Thyroid gland (tissue), 4 donors: ENCODE data around the gene FDXR. TPM values are rescaled to one million over a fixed set of nuclear protein-coding genes. Genes with fewer than 3 reads are reported as not detected.

Source experiments
- DNase-seq, 2 donors: peaks; one replicate each; pipeline ENCODE4 v3.0.0-alpha.2; 2019
- H3K27ac ChIP-seq, 3 donors: fragments of 200-600 bp; sonication (generic); 1 replicate in 2 of 3; 2 replicates in 1 of 3; pipeline ENCODE4 v1.5.1; 2016 to 2019; ENCODE audit warnings: mild to moderate bottlenecking in 1 of 3, moderate library complexity in 1 of 3
- H3K27me3 ChIP-seq: fragments of 200-600 bp; sonication (generic); one replicate; pipeline ENCODE4 v1.5.1; 2019
- H3K36me3 ChIP-seq, 2 donors: fragments of 200-600 bp; sonication (generic); one replicate each; pipeline ENCODE4 v1.5.1; 2016 to 2019
- H3K4me1 ChIP-seq, 2 donors: fragments of 200-600 bp; sonication (generic); one replicate each; pipeline ENCODE4 v1.5.1; 2017 to 2019
- H3K4me3 ChIP-seq, 3 donors: fragments of 200-600 bp; sonication (generic); replicated peaks in 1 of 3; 1 replicate in 2 of 3; 2 replicates in 1 of 3; pipeline ENCODE4 v1.5.1; 2016; ENCODE audit warnings: mild to moderate bottlenecking in 1 of 3
- H3K9me3 ChIP-seq: fragments of 200-600 bp; sonication (generic); one replicate; pipeline ENCODE4 v1.5.1; 2017
- CTCF ChIP-seq, 6 experiments: fragments of 200-600 bp in 3 of 6; fragments of 450-650 bp in 3 of 6; sonication (generic) in 3 of 6; IDR thresholded peaks; one replicate each; pipeline ENCODE4 v1.5.1; 2016 to 2019; ENCODE audit warnings: antibody characterized with exemption in 6 of 6, mild to moderate bottlenecking in 2 of 6, inconsistent platforms in 1 of 6, moderate library complexity in 1 of 6
- POLR2A ChIP-seq, 2 donors: fragments of 450-650 bp; IDR thresholded peaks; one replicate each; pipeline ENCODE4 v1.6.1; 2017; ENCODE audit warnings: antibody characterized with exemption in 2 of 2, mild to moderate bottlenecking in 2 of 2, moderate library complexity in 1 of 2
- WGBS, 2 donors: methylation state at CpG; one replicate each; pipeline ENCODE4 v1.1.5; 2017; 5-methylcytosine and 5-hydroxymethylcytosine counted together
- intact Hi-C: fragments of 100-400 bp; cut with DNase I; formaldehyde crosslinking; loops from one replicate; pipeline ENCODE4 v1.15.1; 2023
- total RNA-seq, 4 donors: library from RNA; depleted of rRNA; stranded (reverse); fragments of >200 nt; gene quantifications; one replicate each; pipeline ENCODE4 v1.2.3, GENCODE V29; 2016

Gene FDXR
- total RNA-seq, 4 donors from 2014 or later: 5.9 to 18.6 (median 10.2) TPM

DNA sequence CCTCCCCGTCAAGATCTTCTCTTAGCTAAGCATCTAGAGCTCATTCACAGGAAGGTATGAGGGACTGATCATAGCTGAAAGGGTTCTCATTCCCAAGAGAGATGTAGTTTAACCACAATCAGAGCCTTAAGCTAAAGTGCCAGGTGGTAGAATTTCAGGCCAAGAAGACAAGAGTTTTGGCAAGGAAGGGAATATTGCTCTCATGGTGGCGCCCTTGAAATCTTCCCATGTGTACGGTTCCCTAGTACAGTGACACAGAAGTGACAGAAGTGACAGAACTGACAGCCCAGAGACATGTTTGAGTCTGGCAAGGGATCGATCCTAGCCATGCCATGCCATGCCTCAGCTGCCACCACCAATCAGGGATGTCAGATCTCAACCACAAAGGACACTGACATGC lies 15.6 kb downstream of the FDXR start:
- Histone ChIP-seq H3K9me3 (no peaks in the 10 kb centered on the region), H3K4me1 (peaks cover 30 to 51% of the 10 kb centered on the region in 2 donors), H3K27me3 (peaks cover 3% of the 10 kb centered on the region), H3K27ac (no peak overlapping the region), H3K36me3 (no peaks in the 10 kb centered on the region), H3K4me3 (no peak overlapping the region)
- no peak for DNase-seq
- WGBS, 2 donors: 81 to 88% methylated on average over 3 to 4 of the region's 4 CpGs
- intact Hi-C loops: no loop called here
- no peak for TF ChIP-seq POLR2A (IDR thresholded peaks at IDR 0.05)
- TF ChIP-seq CTCF (IDR thresholded peaks at IDR 0.05): no peak

DNA sequence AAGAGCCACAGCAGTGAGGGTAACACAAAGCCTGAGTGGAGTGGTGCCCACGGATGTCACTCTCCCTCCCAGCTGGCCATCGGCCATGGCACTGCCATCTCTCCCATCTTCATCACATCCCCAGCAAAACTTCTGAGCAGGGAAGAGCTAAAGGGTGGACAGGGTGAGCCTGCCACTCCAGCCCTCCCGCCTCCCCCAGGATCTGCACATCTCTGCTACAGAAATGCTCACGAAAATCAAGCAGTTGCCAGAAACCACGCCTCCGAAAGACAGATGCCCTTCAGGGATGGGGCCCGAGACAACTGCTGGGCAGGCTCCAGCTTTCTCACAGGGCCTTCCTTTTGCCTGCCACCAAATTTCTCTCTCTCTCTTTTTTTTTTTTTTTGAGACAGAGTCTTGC lies 16.7 kb downstream of the FDXR start:
- intact Hi-C loops: no loop called here
- Histone ChIP-seq H3K27me3 (peaks cover 3% of the 10 kb centered on the region), H3K36me3 (no peaks in the 10 kb centered on the region), H3K9me3 (no peaks in the 10 kb centered on the region), H3K4me1 (peaks cover 25 to 49% of the 10 kb centered on the region in 2 donors), H3K27ac (no peak overlapping the region), H3K4me3 (no peak overlapping the region)
- no peak for DNase-seq
- no peak for TF ChIP-seq CTCF (IDR thresholded peaks at IDR 0.05)
- no peak for TF ChIP-seq POLR2A (IDR thresholded peaks at IDR 0.05)
- 83 to 85% methylated on average over 6 to 7 of the region's 7 CpGs for WGBS, 2 donors

DNA sequence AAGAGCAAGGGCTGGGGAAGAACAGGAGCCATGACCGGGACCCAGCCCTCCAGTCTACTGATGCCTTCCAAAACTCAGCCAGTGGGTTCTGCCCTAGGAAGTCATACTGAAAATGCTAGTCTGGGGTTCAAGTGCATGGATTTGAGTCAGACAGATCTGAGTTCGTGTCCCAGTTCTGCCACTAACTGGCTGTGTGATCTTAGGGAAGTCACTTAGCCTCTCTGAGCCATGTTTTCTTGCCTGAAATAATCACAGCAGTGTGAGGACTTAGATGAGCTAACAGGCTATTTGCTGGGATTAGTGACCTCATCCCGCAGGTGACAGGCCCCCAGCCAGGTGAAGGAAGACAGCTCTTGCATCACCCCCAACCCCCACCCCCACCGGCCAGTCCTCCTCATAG lies 17.5 kb downstream of the FDXR start:
- no peak for DNase-seq
- H3K4me3 ChIP-seq: no peak overlapping the region
- WGBS, 2 donors: 80 to 97% methylated on average over 4 of the region's 4 CpGs
- H3K4me1 ChIP-seq: peaks cover 18 to 42% of the 10 kb centered on the region in 2 donors
- TF ChIP-seq POLR2A (IDR thresholded peaks at IDR 0.05) (no peak), CTCF (IDR thresholded peaks at IDR 0.05) (no peak)
- no peaks in the 10 kb centered on the region for H3K36me3 ChIP-seq
- H3K27me3 ChIP-seq: peaks cover 2% of the 10 kb centered on the region
- H3K27ac ChIP-seq: no peak overlapping the region
- H3K9me3 ChIP-seq: no peaks in the 10 kb centered on the region
- intact Hi-C loops: no loop called here

GRCh38 chr17:74854792-74855191 lies 18.0 kb downstream of the FDXR start:
- TF ChIP-seq CTCF (IDR thresholded peaks at IDR 0.05) (no peak), POLR2A (IDR thresholded peaks at IDR 0.05) (no peak)
- 93 to 97% methylated on average over 15 of the region's 17 CpGs for WGBS, 2 donors
- no peak for DNase-seq

GRCh38 chr17:74853669-74854068 lies 19.1 kb downstream of the FDXR start:
- intact Hi-C loops: no loop called here
- no peaks in the 10 kb centered on the region for H3K27me3 ChIP-seq
- DNase-seq: no peak
- WGBS, 2 donors: 87 to 90% methylated on average over 8 of the region's 8 CpGs
- H3K9me3 ChIP-seq: no peaks in the 10 kb centered on the region
- no peak overlapping the region for H3K27ac ChIP-seq
- no peaks in the 10 kb centered on the region for H3K36me3 ChIP-seq
- no peak overlapping the region for H3K4me3 ChIP-seq
- peaks cover 12 to 42% of the 10 kb centered on the region in 2 donors for H3K4me1 ChIP-seq
- TF ChIP-seq POLR2A (IDR thresholded peaks at IDR 0.05) (no peak), CTCF (IDR thresholded peaks at IDR 0.05) (no peak)

More at GRCh38 chr17:74854792-74855191, 18.0 kb downstream of the FDXR start:
- peaks cover 14 to 40% of the 10 kb centered on the region in 2 donors for H3K4me1 ChIP-seq
- H3K9me3 ChIP-seq: no peaks in the 10 kb centered on the region
- H3K27me3 ChIP-seq: no peaks in the 10 kb centered on the region
- H3K4me3 ChIP-seq: no peak overlapping the region
- H3K36me3 ChIP-seq: no peaks in the 10 kb centered on the region
- H3K27ac ChIP-seq: no peak overlapping the region
- intact Hi-C loops: no loop called here
